HCT116 (cell line): ENCODE results near the gene LGR6. TPM values are rescaled to one million over a fixed set of nuclear protein-coding genes. Genes with fewer than 3 reads are reported as not detected.

Experiments used
- ATAC-seq: fragments of 200-7000 bp; cut with Tn5 transposase; 2 replicates; pipeline ENCODE4 v1.9.1; 2020; ENCODE audit warnings: mild to moderate bottlenecking, moderate library complexity
- BruUV-seq: library from RNA; stranded (reverse); fragments of 400-500 nt; replicated peaks from 2 replicates; lab custom pipeline; 2021; lab: Mats Ljungman, UMichigan
- CTCF ChIA-PET: fragments of 300-600 bp; sonication (Branson Sonifier 250); formaldehyde crosslinking; loops from one replicate; lab custom pipeline; 2021; ENCODE audit warnings: antibody characterized with exemption; lab: Charles Lee
- POLR2A ChIA-PET: fragments of 300-600, 350-600 bp; sonication (Branson Sonifier 250); formaldehyde crosslinking; loops from one replicate; lab custom pipeline; 2021; ENCODE audit warnings: antibody characterized with exemption; lab: Charles Lee
- RAD21 ChIA-PET, 2 experiments: fragments of 300-600 bp; sonication (Branson Sonifier 250); formaldehyde crosslinking; loops; one replicate each; lab custom pipeline; 2023; ENCODE audit warnings: low total read pairs in 2 of 2; ENCODE audit not compliant: uncharacterized antibody in 2 of 2, unreplicated experiment in 2 of 2, low non-redundant PET in 1 of 2; lab: Charles Lee
- DNase-seq: peaks from one replicate; pipeline ENCODE4 v3.0.0-alpha.2; 2010; ENCODE audit warnings: low read depth, low spot score
- H2AFZ ChIP-seq: fragments of 200-600 bp; shearing (Covaris generic), sonication (generic); 2 replicates; pipeline ENCODE4 v1.6.1; 2017; ENCODE audit warnings: low read depth, mixed run types, mixed read lengths, antibody characterized with exemption, low read length; ENCODE audit not compliant: poor library complexity, severe bottlenecking
- H3K27ac ChIP-seq: 2 replicates; pipeline ENCODE4 v1.5.1; 2012; ENCODE audit warnings: low read depth, low read length
- H3K27me3 ChIP-seq: fragments of 200-600 bp; sonication (generic); 2 replicates; pipeline ENCODE4 v1.6.1; 2016; ENCODE audit warnings: mixed run types, low read length, mixed read lengths; ENCODE audit not compliant: insufficient read depth
- H3K36me3 ChIP-seq, 2 experiments: fragments of 200-500 bp in 1 of 2; fragments of 200-600 bp in 1 of 2; sonication (Bioruptor generic) in 1 of 2; sonication (generic) in 1 of 2; 2 replicates each; pipeline versions ENCODE4 v1.5.1 to v1.6.1; 2014 to 2016; ENCODE audit warnings: low read length in 2 of 2, inconsistent platforms in 1 of 2, mixed read lengths in 1 of 2, mixed run types in 1 of 2; ENCODE audit not compliant: insufficient read depth in 2 of 2, control insufficient read depth in 1 of 2
- H3K4me1 ChIP-seq, 2 experiments: fragments of 200-600 bp in 1 of 2; sonication (generic) in 1 of 2; 2 replicates each; pipeline versions ENCODE4 v1.5.1 to v1.6.1; 2012 to 2017; ENCODE audit warnings: low read length in 2 of 2, inconsistent platforms in 1 of 2, mild to moderate bottlenecking in 1 of 2, mixed read lengths in 1 of 2, mixed run types in 1 of 2, moderate library complexity in 1 of 2; ENCODE audit not compliant: insufficient read depth in 2 of 2, control insufficient read depth in 1 of 2
- H3K4me2 ChIP-seq: fragments of 200-600 bp; sonication (generic); 2 replicates; pipeline ENCODE4 v1.6.1; 2017; ENCODE audit warnings: mixed run types, low read length, mixed read lengths
- H3K4me3 ChIP-seq, 2 experiments: fragments of 200-600 bp in 1 of 2; sonication (generic) in 1 of 2; replicated peaks in 1 of 2; 2 replicates each; pipeline ENCODE4 v1.5.1; 2011 to 2016; ENCODE audit warnings: low read length in 2 of 2, control low read depth in 1 of 2, low read depth in 1 of 2, mild to moderate bottlenecking in 1 of 2, mixed read lengths in 1 of 2, mixed run types in 1 of 2
- H3K79me2 ChIP-seq: fragments of 200-600 bp; sonication (generic); 2 replicates; pipeline ENCODE4 v1.6.1; 2017; ENCODE audit warnings: mild to moderate bottlenecking, mixed run types, low read length, moderate library complexity, mixed read lengths; ENCODE audit not compliant: insufficient read depth
- H3K9ac ChIP-seq: fragments of 200-600 bp; sonication (generic); 2 replicates; pipeline ENCODE4 v1.6.1; 2016; ENCODE audit warnings: low read length, mixed read lengths
- H3K9me2 ChIP-seq: fragments of 200-600 bp; sonication (generic), shearing (Covaris generic); 2 replicates; pipeline ENCODE4 v1.6.1; 2017; ENCODE audit warnings: mixed run types, mild to moderate bottlenecking, moderate library complexity; ENCODE audit not compliant: insufficient read depth
- H3K9me3 ChIP-seq, 2 experiments: fragments of 200-500 bp in 1 of 2; fragments of 200-600 bp in 1 of 2; sonication (Bioruptor generic) in 1 of 2; sonication (generic) in 1 of 2; 2 replicates each; pipeline ENCODE4 v1.6.1; 2014 to 2017; ENCODE audit warnings: low read length in 2 of 2, mixed read lengths in 2 of 2, inconsistent platforms in 1 of 2, low read depth in 1 of 2, mild to moderate bottlenecking in 1 of 2, mixed run types in 1 of 2, moderate library complexity in 1 of 2; ENCODE audit not compliant: control insufficient read depth in 1 of 2, insufficient read depth in 1 of 2
- H4K20me1 ChIP-seq: fragments of 200-600 bp; sonication (generic), shearing (Covaris generic); 2 replicates; pipeline ENCODE4 v1.6.1; 2017; ENCODE audit warnings: mixed run types, mild to moderate bottlenecking, moderate library complexity; ENCODE audit not compliant: insufficient read depth
- CBX3 ChIP-seq: IDR thresholded peaks from 2 replicates; pipeline ENCODE4 v1.6.1; 2012; ENCODE audit warnings: low read depth
- CEBPB ChIP-seq: IDR thresholded peaks from 2 replicates; pipeline ENCODE4 v1.6.1; 2012; ENCODE audit warnings: low read depth
- EGR1 ChIP-seq: IDR thresholded peaks from 2 replicates; pipeline ENCODE4 v1.6.1; 2012; ENCODE audit warnings: low read depth
- ELF1 ChIP-seq: IDR thresholded peaks from 2 replicates; pipeline ENCODE4 v1.6.1; 2012; ENCODE audit warnings: low read depth, borderline replicate concordance
- EZH2 ChIP-seq: fragments of 200-600 bp; sonication (generic); IDR thresholded peaks from 2 replicates; pipeline ENCODE4 v1.6.1; 2017; ENCODE audit warnings: antibody characterized with exemption, mixed run types
- EZH2phosphoT487 ChIP-seq: fragments of 200-600 bp; IDR thresholded peaks from 2 replicates; pipeline ENCODE4 v1.6.1; 2018; ENCODE audit warnings: antibody characterized with exemption, borderline replicate concordance
- FOSL1 ChIP-seq: IDR thresholded peaks from 2 replicates; pipeline ENCODE4 v1.6.1; 2012; ENCODE audit warnings: low read depth
- POLR2A ChIP-seq: IDR thresholded peaks from 2 replicates; pipeline ENCODE4 v1.7.0; 2011; ENCODE audit warnings: borderline replicate concordance; ENCODE audit not compliant: insufficient read depth, insufficient read length; ENCODE audit errors: extremely low read depth
- POLR2AphosphoS5 ChIP-seq: IDR thresholded peaks from 2 replicates; pipeline ENCODE4 v1.6.1; 2011; ENCODE audit warnings: mild to moderate bottlenecking, low read depth, low read length, moderate library complexity
- RAD21 ChIP-seq: IDR thresholded peaks from 2 replicates; pipeline ENCODE4 v1.6.1; 2012; ENCODE audit warnings: low read depth, mild to moderate bottlenecking
- SIN3A ChIP-seq: IDR thresholded peaks from 2 replicates; pipeline ENCODE4 v1.6.1; 2012; ENCODE audit warnings: low read depth
- SP1 ChIP-seq: IDR thresholded peaks from 2 replicates; pipeline ENCODE4 v1.6.1; 2012; ENCODE audit warnings: low read depth
- SRF ChIP-seq: IDR thresholded peaks from 2 replicates; pipeline ENCODE4 v1.6.1; 2012; ENCODE audit warnings: low read depth
- ZFX ChIP-seq: fragments of 450-650 bp; IDR thresholded peaks from 2 replicates; pipeline ENCODE4 v1.6.1; 2017
- ZNF274 ChIP-seq: fragments of 200-500 bp; sonication (Bioruptor generic); IDR thresholded peaks from 2 replicates; pipeline ENCODE4 v1.6.1; 2014; ENCODE audit warnings: mild to moderate bottlenecking, low read depth, low read length, inconsistent platforms
- intact Hi-C: fragments of 100-400 bp; cut with micrococcal nuclease; formaldehyde crosslinking; loops from 2 replicates; pipeline ENCODE4 v1.10.0; 2022
- total RNA-seq: library from RNA; stranded (reverse); gene quantifications from one replicate; pipeline ENCODE4 v1.2.1, GENCODE V29; 2021; ENCODE audit not compliant: unreplicated experiment

Gene LGR6
- total RNA-seq, 1 experiment from 2014 or later = 0.20 TPM

DNA sequence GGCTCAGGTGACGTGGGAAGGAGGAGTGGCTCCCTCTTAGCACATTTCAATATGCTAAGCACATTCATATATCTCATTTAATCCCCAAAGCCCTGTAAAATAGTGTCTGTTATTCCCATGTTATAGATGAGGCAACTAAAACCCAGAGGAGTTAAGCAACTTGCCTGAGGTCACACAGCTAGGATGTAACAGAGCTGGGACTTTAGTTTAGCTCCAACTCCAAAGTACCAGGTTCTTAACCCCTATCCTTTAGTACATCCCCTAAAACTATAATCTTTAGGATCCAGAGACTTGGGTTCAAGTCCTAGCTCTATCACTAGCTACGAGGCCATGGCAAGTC is 48.5 kb downstream of the LGR6 start (continued):
- no peak for TF ChIP-seq FOSL1
- no peak for TF ChIP-seq ELF1
- no peak for TF ChIP-seq EGR1
- TF ChIP-seq SRF = no peak
- no peak for TF ChIP-seq ZNF274

DNA sequence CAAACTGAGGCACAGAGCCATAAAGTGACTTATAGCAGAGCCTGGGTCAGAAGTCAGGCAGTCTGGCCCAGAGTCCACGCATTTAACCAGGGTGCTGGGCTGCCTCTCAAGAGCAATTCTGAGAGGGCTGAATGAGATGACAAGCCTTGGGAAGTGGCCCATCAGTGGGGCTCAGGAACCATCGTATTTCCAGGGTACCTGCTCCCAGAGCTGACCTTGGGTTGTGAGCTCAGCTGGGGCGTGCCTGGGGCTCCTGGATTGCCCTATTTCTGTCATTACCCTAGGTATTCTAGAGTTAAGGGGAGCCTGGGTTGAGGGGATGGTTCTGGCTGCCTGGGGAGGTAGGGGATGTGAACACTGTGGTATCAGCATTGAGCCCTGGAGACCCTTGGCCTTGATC is 49.4 kb downstream of the LGR6 start:
- H4K20me1 ChIP-seq = no peaks in the 10 kb centered on the region
- intact Hi-C loops = no loop called here
- TF ChIP-seq EZH2 = no peak
- TF ChIP-seq ELF1 = no peak
- TF ChIP-seq SIN3A = no peak
- TF ChIP-seq RAD21 = no peak
- TF ChIP-seq ZNF274 = no peak
- no peak for TF ChIP-seq CEBPB
- TF ChIP-seq FOSL1 = no peak
- TF ChIP-seq ZFX = no peak
- TF ChIP-seq POLR2AphosphoS5 = no peak
- TF ChIP-seq CBX3 = no peak
- TF ChIP-seq EZH2phosphoT487 = no peak
- TF ChIP-seq POLR2A = no peak
- TF ChIP-seq SP1 = no peak
- TF ChIP-seq SRF = no peak
- TF ChIP-seq, all 23 proteins: peak for 0
- H3K36me3 ChIP-seq = no peaks in the 10 kb centered on the region
- BruUV-seq = no TSS peak
- H3K4me3 ChIP-seq = no peak overlapping the region
- no peaks in the 10 kb centered on the region for H3K9me2 ChIP-seq
- RAD21 ChIA-PET = no interaction called here
- H3K79me2 ChIP-seq = no peaks in the 10 kb centered on the region
- POLR2A ChIA-PET = no interaction called here
- H3K9ac ChIP-seq = no peak overlapping the region
- no peak for ATAC-seq
- DNase-seq = no peak
- H3K4me1 ChIP-seq = no peaks in the 10 kb centered on the region
- H3K9me3 ChIP-seq = no peaks in the 10 kb centered on the region
- peaks cover 19% of the 10 kb centered on the region; the same call in 1 of the 2 replicates for H3K27me3 ChIP-seq
- H3K4me2 ChIP-seq = no peak overlapping the region
- CTCF ChIA-PET = no interaction called here
- H3K27ac ChIP-seq = no peak overlapping the region
- H2AFZ ChIP-seq = no peak overlapping the region
